ENCODE results near the gene HELZ2. TPM values are rescaled to one million over a fixed set of nuclear protein-coding genes. Genes with fewer than 3 reads are reported as not detected.
A peak's percentile ranks its signal among the peaks of the same experiment; 100 is the strongest.

The HELZ2 gene
- total and polyA plus RNA-seq, 10 of the 15 experiments (the other 5 are each of a cell fraction or from before 2014, with no cell fraction given), result 0.05 to 33.3 (median 6.2) TPM

- TF ChIP-seq MLLT1 (IDR thresholded peaks at IDR 0.05), result 0 out of 2 replicates have a peak, but pooled peaks have one; percentile 28
- peak; percentile 55 for TF ChIP-seq MEF2B (IDR thresholded peaks at IDR 0.05; ENCODE audit: partially characterized antibody, poor library complexity, severe bottlenecking)
- TF ChIP-seq DPF2 (IDR thresholded peaks at IDR 0.05), result peak; percentile 73; the same call in 1 of the 2 replicates
- no peak for TF ChIP-seq IRF4 (IDR thresholded peaks at IDR 0.05; ENCODE audit: low read depth, low read length)
- TF ChIP-seq TBL1XR1 (IDR thresholded peaks at IDR 0.05; ENCODE audit: low read depth, low read length), result 0 out of 2 replicates have a peak, but pooled peaks have one; percentile 29
- TF ChIP-seq ATF2 (IDR thresholded peaks at IDR 0.05; ENCODE audit: low read length), result no peak
- 0 out of 2 replicates have a peak, but pooled peaks have one; percentile 9 for TF ChIP-seq SPI1 (IDR thresholded peaks at IDR 0.05; ENCODE audit: borderline replicate concordance, insufficient read depth, low read depth, low read length)
- TF ChIP-seq ZZZ3 (IDR thresholded peaks at IDR 0.05; ENCODE audit: control insufficient read depth, insufficient read length, low read depth), result no peak
- TF ChIP-seq NR2F1 (conservative IDR thresholded peaks at IDR 0.05), result peak; percentile 36; the same call in 1 of the 2 replicates
- TF ChIP-seq EP300 (IDR thresholded peaks at IDR 0.05; ENCODE audit: borderline replicate concordance in 1 of 2, control insufficient read depth in 1 of 2, low read depth in 2 of 2, low read length in 2 of 2), result 0 out of 4 replicates have a peak, but pooled peaks of 1 of the 2 experiments have one; percentile 18
- peak; percentile 42; the same call in 1 of the 2 replicates for TF ChIP-seq NBN (IDR thresholded peaks at IDR 0.05)
- peak; percentile 85 for TF ChIP-seq TCF3 (IDR thresholded peaks at IDR 0.05; ENCODE audit: borderline replicate concordance, insufficient read depth, low read depth, low read length)
- peak; percentile 24; the same call in 1 of the 2 replicates for TF ChIP-seq BACH1 (IDR thresholded peaks at IDR 0.05; ENCODE audit: borderline replicate concordance)
- no peak for TF ChIP-seq RAD21 (IDR thresholded peaks at IDR 0.05; ENCODE audit: insufficient read depth, low read depth, low read length)
- TF ChIP-seq IKZF2 (IDR thresholded peaks at IDR 0.05), result peak in 1 of 2 experiments; percentile 59; a peak in 1 of 4 replicates
- TF ChIP-seq BHLHE40 (IDR thresholded peaks at IDR 0.05; ENCODE audit: borderline replicate concordance in 1 of 2, low read depth in 2 of 2, low read length in 1 of 2), result peak in 1 of 2 experiments; percentile 55; a peak in 1 of 4 replicates
These were observed 31.3 kb downstream of the HELZ2 start (continued) for GRCh38 chr20:63542696-63543095.

Measured in GM12878 (cell line).